ENCODE data around the gene SLC39A13. TPM values are rescaled to one million over a fixed set of nuclear protein-coding genes. Genes with fewer than 3 reads are reported as not detected.

SLC39A13 gene
- total and polyA plus RNA-seq, 5 donors = 41.7 to 61.6 (median 45.0) TPM

GRCh38 chr11:47383071-47383470 is 25.3 kb upstream of the SLC39A13 start:
- Histone ChIP-seq H3K4me1 (ENCODE audit: control insufficient read depth, insufficient read depth, low read length) (no peaks in the 10 kb centered on the region), H3K9me3 (ENCODE audit: control insufficient read depth, low read length) (no peaks in the 10 kb centered on the region), H3K27ac (ENCODE audit: low read length) (no peak overlapping the region), H3K27me3 (ENCODE audit: control insufficient read depth, insufficient read depth) (no peaks in the 10 kb centered on the region), H3K4me3 (ENCODE audit: low read length) (no peak overlapping the region)
- peak; percentile 25 to 41 for ATAC-seq
- no peak for DNase-seq
- 55% methylated on average over 4 of the region's 4 CpGs for WGBS
- intact Hi-C loops (cut with DNase I) = no loop called here

GRCh38 chr11:47384498-47384897 is 23.9 kb upstream of the SLC39A13 start:
- ATAC-seq = no peak
- intact Hi-C loops (cut with DNase I) = no loop called here
- Histone ChIP-seq H3K9me3 (ENCODE audit: control insufficient read depth, low read length) (no peaks in the 10 kb centered on the region), H3K27ac (ENCODE audit: low read length) (no peak overlapping the region), H3K4me3 (ENCODE audit: low read length) (no peak overlapping the region), H3K4me1 (ENCODE audit: control insufficient read depth, insufficient read depth, low read length) (no peaks in the 10 kb centered on the region), H3K27me3 (ENCODE audit: control insufficient read depth, insufficient read depth) (no peaks in the 10 kb centered on the region)
- DNase-seq = no peak
- 93% methylated on average over 4 of the region's 4 CpGs for WGBS

- Histone ChIP-seq H3K4me1 (ENCODE audit: control insufficient read depth, insufficient read depth, low read length) (no peaks in the 10 kb centered on the region), H3K27me3 (ENCODE audit: control insufficient read depth, insufficient read depth) (no peaks in the 10 kb centered on the region), H3K4me3 (ENCODE audit: low read length) (no peak overlapping the region), H3K27ac (ENCODE audit: low read length) (peak overlapping the region; percentile 26), H3K9me3 (ENCODE audit: control insufficient read depth, low read length) (no peaks in the 10 kb centered on the region)
- intact Hi-C loops (cut with DNase I) = no loop called here
- WGBS = 70% methylated on average over 13 of the region's 13 CpGs
- peak in 2 of 3 donors; percentile 63 to 77 for DNase-seq
- ATAC-seq = peak; percentile 18 to 38
Observed at GRCh38 chr11:47387944-47388696, 20.3 kb upstream of the SLC39A13 start.

- peak overlapping the region; percentile 26 for H3K27ac ChIP-seq (ENCODE audit: low read length)
- no peaks in the 10 kb centered on the region for H3K9me3 ChIP-seq (ENCODE audit: control insufficient read depth, low read length)
- H3K4me3 ChIP-seq (ENCODE audit: low read length) = no peak overlapping the region
- intact Hi-C loops (cut with DNase I) = no loop called here
- DNase-seq (peak in 1 of 3 donors; percentile 57), ATAC-seq (no peak)
- no peaks in the 10 kb centered on the region for H3K27me3 ChIP-seq (ENCODE audit: control insufficient read depth, insufficient read depth)
- WGBS = 84% methylated on average over 28 of the region's 28 CpGs
- H3K4me1 ChIP-seq (ENCODE audit: control insufficient read depth, insufficient read depth, low read length) = peaks cover 3% of the 10 kb centered on the region
Observed at GRCh38 chr11:47388697-47389576, 19.5 kb upstream of the SLC39A13 start.

- no peaks in the 10 kb centered on the region for H3K27me3 ChIP-seq (ENCODE audit: control insufficient read depth, insufficient read depth)
- no peak overlapping the region for H3K4me3 ChIP-seq (ENCODE audit: low read length)
- 85% methylated on average over 17 of the region's 17 CpGs for WGBS
- intact Hi-C loops (cut with DNase I) = no loop called here
- peaks cover 3% of the 10 kb centered on the region for H3K4me1 ChIP-seq (ENCODE audit: control insufficient read depth, insufficient read depth, low read length)
- no peak for ATAC-seq
- H3K27ac ChIP-seq (ENCODE audit: low read length) = no peak overlapping the region
- no peak for DNase-seq
- no peaks in the 10 kb centered on the region for H3K9me3 ChIP-seq (ENCODE audit: control insufficient read depth, low read length)
Observed at GRCh38 chr11:47389577-47390421, 18.6 kb upstream of the SLC39A13 start.

- DNase-seq (peak in 1 of 3 donors; percentile 12), ATAC-seq (no peak)
- WGBS = 91% methylated on average over 6 of the region's 6 CpGs
- peaks cover 3% of the 10 kb centered on the region for H3K4me1 ChIP-seq (ENCODE audit: control insufficient read depth, insufficient read depth, low read length)
- no peak overlapping the region for H3K27ac ChIP-seq (ENCODE audit: low read length)
- no peaks in the 10 kb centered on the region for H3K9me3 ChIP-seq (ENCODE audit: control insufficient read depth, low read length)
- intact Hi-C loops (cut with DNase I) = no loop called here
- no peaks in the 10 kb centered on the region for H3K27me3 ChIP-seq (ENCODE audit: control insufficient read depth, insufficient read depth)
- no peak overlapping the region for H3K4me3 ChIP-seq (ENCODE audit: low read length)
Observed at GRCh38 chr11:47390422-47390760, 18.0 kb upstream of the SLC39A13 start.

GRCh38 chr11:47391077-47391583 is 17.3 kb upstream of the SLC39A13 start:
- Histone ChIP-seq H3K4me1 (ENCODE audit: control insufficient read depth, insufficient read depth, low read length) (peaks cover 3% of the 10 kb centered on the region), H3K27me3 (ENCODE audit: control insufficient read depth, insufficient read depth) (no peaks in the 10 kb centered on the region), H3K27ac (ENCODE audit: low read length) (no peak overlapping the region), H3K4me3 (ENCODE audit: low read length) (no peak overlapping the region), H3K9me3 (ENCODE audit: control insufficient read depth, low read length) (no peaks in the 10 kb centered on the region)
- intact Hi-C loops (cut with DNase I) = no loop called here
- WGBS = 78% methylated on average over 11 of the region's 11 CpGs
- peak; percentile 55 to 80 (median 79) for DNase-seq
- ATAC-seq = peak in 1 of 2 donors; percentile 13

GRCh38 chr11:47391711-47392432 is 16.5 kb upstream of the SLC39A13 start:
- DNase-seq (peak in 1 of 3 donors; percentile 55), ATAC-seq (no peak)
- H3K27me3 ChIP-seq (ENCODE audit: control insufficient read depth, insufficient read depth) = no peaks in the 10 kb centered on the region
- intact Hi-C loops (cut with DNase I) = no loop called here
- peaks cover 3% of the 10 kb centered on the region for H3K4me1 ChIP-seq (ENCODE audit: control insufficient read depth, insufficient read depth, low read length)
- H3K9me3 ChIP-seq (ENCODE audit: control insufficient read depth, low read length) = no peaks in the 10 kb centered on the region
- WGBS = 84% methylated on average over 16 of the region's 16 CpGs
- no peak overlapping the region for H3K27ac ChIP-seq (ENCODE audit: low read length)
- no peak overlapping the region for H3K4me3 ChIP-seq (ENCODE audit: low read length)

- intact Hi-C loops (cut with DNase I) = no loop called here
- peak overlapping the region; percentile 18 for H3K27ac ChIP-seq (ENCODE audit: low read length)
Observed at GRCh38 chr11:47392546-47393162, 15.7 kb upstream of the SLC39A13 start.

More at GRCh38 chr11:47392546-47393162, 15.7 kb upstream of the SLC39A13 start:
- Histone ChIP-seq H3K4me1 (ENCODE audit: control insufficient read depth, insufficient read depth, low read length) (peaks cover 3% of the 10 kb centered on the region), H3K4me3 (ENCODE audit: low read length) (no peak overlapping the region), H3K9me3 (ENCODE audit: control insufficient read depth, low read length) (no peaks in the 10 kb centered on the region), H3K27me3 (ENCODE audit: control insufficient read depth, insufficient read depth) (no peaks in the 10 kb centered on the region)
- DNase-seq = no peak
- no peak for ATAC-seq
- WGBS = 84% methylated on average over 14 of the region's 14 CpGs

Data from right cardiac atrium (tissue), 5 donors.